Measurements from ENCODE around the gene NEDD4L. TPM values are rescaled to one million over a fixed set of nuclear protein-coding genes. Genes with fewer than 3 reads are reported as not detected.

The NEDD4L gene
- total and polyA plus RNA-seq, 2 donors (not counting 1 experiment from before 2014, with no cell fraction given), result 10.3 to 25.7 TPM

DNA sequence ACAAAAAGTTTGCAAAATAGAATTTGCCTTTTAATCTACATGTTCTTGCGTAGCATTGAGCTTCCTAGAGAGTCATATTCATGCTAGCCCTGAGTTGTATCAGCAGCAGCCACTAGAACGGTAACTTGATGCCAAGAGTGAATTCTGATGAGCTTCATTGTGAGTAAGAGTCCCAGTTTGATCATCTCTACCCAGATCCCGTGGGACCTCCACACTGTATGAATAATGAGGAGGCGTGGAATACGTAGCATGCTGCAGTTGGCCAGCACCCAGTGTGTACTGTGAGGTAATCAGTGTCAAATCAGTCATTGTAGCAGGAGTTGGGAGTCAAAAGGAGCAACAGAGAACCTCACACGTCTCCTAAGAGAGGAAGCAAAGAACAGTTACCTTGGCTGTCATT, 197.9 kb downstream of the NEDD4L start:
- no peak for ATAC-seq (ENCODE audit: low read depth)
- H3K4me1 Mint-ChIP-seq, result no peaks in the 10 kb centered on the region
- ChIA-PET CTCF (interaction anchor here (2.0 kb wide), 1 partner anchor 61 kb away, joined by 5 read pairs; no protein-coding TSS in a partner anchor), POLR2A (no interaction called here)
- no peaks in the 10 kb centered on the region for H3K9me3 ChIP-seq (ENCODE audit: control extremely low read depth in 1 of 3, control insufficient read depth in 2 of 3, insufficient read depth in 1 of 3, low read length in 2 of 3)
- no peaks in the 10 kb centered on the region for H3K4me1 ChIP-seq (ENCODE audit: control insufficient read depth in 2 of 2, insufficient read depth in 2 of 2, low read length in 2 of 2)
- H3K4me3 ChIP-seq (ENCODE audit: control extremely low read depth in 1 of 5, extremely low read depth in 1 of 5, insufficient read depth in 1 of 5, low read depth in 2 of 5, low read length in 4 of 5), result no peak overlapping the region
- no peak overlapping the region for H3K27ac Mint-ChIP-seq
- H3K27ac ChIP-seq (ENCODE audit: low read length in 2 of 2), result no peak overlapping the region
- no peak overlapping the region for H3K9ac ChIP-seq (ENCODE audit: low read length)
- H3K27me3 Mint-ChIP-seq, result no peaks in the 10 kb centered on the region
- no peaks in the 10 kb centered on the region for H3K9me3 Mint-ChIP-seq (ENCODE audit: insufficient read depth)
- H2AFZ ChIP-seq (ENCODE audit: insufficient read depth, low read depth, low read length, poor library complexity, severe bottlenecking), result no peak overlapping the region
- no peaks in the 10 kb centered on the region for H3K36me3 ChIP-seq (replicated peaks in 1 of 2; ENCODE audit: control extremely low read depth in 1 of 2, control insufficient read depth in 1 of 2, extremely low read depth in 1 of 2, insufficient read depth in 2 of 2, low read length in 1 of 2)
- 98% methylated on average over 5 of the region's 6 CpGs for WGBS (ENCODE audit: insufficient coverage)
- no peaks in the 10 kb centered on the region for H3K27me3 ChIP-seq (replicated peaks in 1 of 4; ENCODE audit: control extremely low read depth in 1 of 4, control insufficient read depth in 3 of 4, insufficient read depth in 4 of 4, low read length in 3 of 4)
- H3K79me2 ChIP-seq (ENCODE audit: control insufficient read depth, insufficient read depth, low read length), result no peaks in the 10 kb centered on the region
- intact Hi-C loops (cut with micrococcal nuclease), result no loop called here
- no peak for DNase-seq
- TF ChIP-seq, protein P1, sequence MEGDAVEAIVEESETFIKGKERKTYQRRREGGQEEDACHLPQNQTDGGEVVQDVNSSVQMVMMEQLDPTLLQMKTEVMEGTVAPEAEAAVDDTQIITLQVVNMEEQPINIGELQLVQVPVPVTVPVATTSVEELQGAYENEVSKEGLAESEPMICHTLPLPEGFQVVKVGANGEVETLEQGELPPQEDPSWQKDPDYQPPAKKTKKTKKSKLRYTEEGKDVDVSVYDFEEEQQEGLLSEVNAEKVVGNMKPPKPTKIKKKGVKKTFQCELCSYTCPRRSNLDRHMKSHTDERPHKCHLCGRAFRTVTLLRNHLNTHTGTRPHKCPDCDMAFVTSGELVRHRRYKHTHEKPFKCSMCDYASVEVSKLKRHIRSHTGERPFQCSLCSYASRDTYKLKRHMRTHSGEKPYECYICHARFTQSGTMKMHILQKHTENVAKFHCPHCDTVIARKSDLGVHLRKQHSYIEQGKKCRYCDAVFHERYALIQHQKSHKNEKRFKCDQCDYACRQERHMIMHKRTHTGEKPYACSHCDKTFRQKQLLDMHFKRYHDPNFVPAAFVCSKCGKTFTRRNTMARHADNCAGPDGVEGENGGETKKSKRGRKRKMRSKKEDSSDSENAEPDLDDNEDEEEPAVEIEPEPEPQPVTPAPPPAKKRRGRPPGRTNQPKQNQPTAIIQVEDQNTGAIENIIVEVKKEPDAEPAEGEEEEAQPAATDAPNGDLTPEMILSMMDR (IDR thresholded peaks at IDR 0.05), result no peak
- no peak for TF ChIP-seq EZH2 (IDR thresholded peaks at IDR 0.05; ENCODE audit: borderline replicate concordance, insufficient read depth, low read depth, low read length, poor library complexity, severe bottlenecking)
- no peak overlapping the region for H3K4me3 Mint-ChIP-seq
- H3K4me2 ChIP-seq (replicated peaks; ENCODE audit: low read depth, low read length, poor library complexity, severe bottlenecking), result no peak overlapping the region
- H4K20me1 ChIP-seq (ENCODE audit: control insufficient read depth, insufficient read depth, low read length, poor library complexity, severe bottlenecking), result no peaks in the 10 kb centered on the region

DNA sequence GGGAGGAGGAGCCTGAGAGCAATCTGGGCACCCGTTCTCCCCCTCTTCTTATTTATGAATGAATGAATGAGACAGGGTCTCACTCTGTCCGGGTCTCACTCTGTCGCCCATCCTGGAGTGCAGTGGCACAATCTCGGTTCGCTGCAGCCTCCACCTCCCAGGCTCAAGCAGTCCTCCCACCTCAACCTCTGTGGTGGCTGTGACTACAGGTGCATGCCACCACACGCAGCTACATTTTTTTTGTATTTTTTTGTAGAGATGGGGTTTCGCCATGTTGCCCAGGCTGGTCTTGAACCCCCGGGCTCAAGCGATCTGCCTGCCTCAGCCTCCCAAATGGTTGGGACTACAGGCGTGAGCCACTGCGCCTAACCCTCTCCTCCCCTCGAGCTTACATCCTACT, 198.4 kb downstream of the NEDD4L start:
- no peak overlapping the region for H3K27ac Mint-ChIP-seq
- DNase-seq (no peak), ATAC-seq (ENCODE audit: low read depth) (no peak)
- CTCF ChIA-PET, result interaction anchor here (2.0 kb wide), 1 partner anchor 61 kb away, joined by 5 read pairs; no protein-coding TSS in a partner anchor
- H3K4me1 Mint-ChIP-seq, result no peaks in the 10 kb centered on the region
- no peak overlapping the region for H3K27ac ChIP-seq (ENCODE audit: low read length in 2 of 2)
- no peak overlapping the region for H3K4me3 ChIP-seq (ENCODE audit: control extremely low read depth in 1 of 5, extremely low read depth in 1 of 5, insufficient read depth in 1 of 5, low read depth in 2 of 5, low read length in 4 of 5)
- H2AFZ ChIP-seq (ENCODE audit: insufficient read depth, low read depth, low read length, poor library complexity, severe bottlenecking), result no peak overlapping the region
- no peak for TF ChIP-seq EZH2 (IDR thresholded peaks at IDR 0.05; ENCODE audit: borderline replicate concordance, insufficient read depth, low read depth, low read length, poor library complexity, severe bottlenecking)
- TF ChIP-seq, protein P1 (IDR thresholded peaks at IDR 0.05), result no peak
- no peaks in the 10 kb centered on the region for H3K27me3 Mint-ChIP-seq
- H3K4me1 ChIP-seq (ENCODE audit: control insufficient read depth in 2 of 2, insufficient read depth in 2 of 2, low read length in 2 of 2), result no peaks in the 10 kb centered on the region
- no peaks in the 10 kb centered on the region for H4K20me1 ChIP-seq (ENCODE audit: control insufficient read depth, insufficient read depth, low read length, poor library complexity, severe bottlenecking)
- intact Hi-C loops (cut with micrococcal nuclease), result no loop called here
- H3K36me3 ChIP-seq (replicated peaks in 1 of 2; ENCODE audit: control extremely low read depth in 1 of 2, control insufficient read depth in 1 of 2, extremely low read depth in 1 of 2, insufficient read depth in 2 of 2, low read length in 1 of 2), result no peaks in the 10 kb centered on the region
- H3K79me2 ChIP-seq (ENCODE audit: control insufficient read depth, insufficient read depth, low read length), result no peaks in the 10 kb centered on the region
- POLR2A ChIA-PET, result no interaction called here
- no peak overlapping the region for H3K4me3 Mint-ChIP-seq
- H3K9me3 Mint-ChIP-seq (ENCODE audit: insufficient read depth), result no peaks in the 10 kb centered on the region
- no peak overlapping the region for H3K9ac ChIP-seq (ENCODE audit: low read length)
- no peak overlapping the region for H3K4me2 ChIP-seq (replicated peaks; ENCODE audit: low read depth, low read length, poor library complexity, severe bottlenecking)
- WGBS (ENCODE audit: insufficient coverage), result 94% methylated on average over 10 of the region's 12 CpGs
- no peaks in the 10 kb centered on the region for H3K27me3 ChIP-seq (replicated peaks in 1 of 4; ENCODE audit: control extremely low read depth in 1 of 4, control insufficient read depth in 3 of 4, insufficient read depth in 4 of 4, low read length in 3 of 4)
- no peaks in the 10 kb centered on the region for H3K9me3 ChIP-seq (ENCODE audit: control extremely low read depth in 1 of 3, control insufficient read depth in 2 of 3, insufficient read depth in 1 of 3, low read length in 2 of 3)

All from B cell (primary cell).